GM20431 (cell line): ENCODE data around the gene ZMYM3.

Experiments used
- in situ Hi-C: fragments of 300-500 bp; cut with MseI, MboI; formaldehyde crosslinking; loops from one replicate; pipeline ENCODE4 v1.15.0; 2020; ENCODE audit warnings: low sequenced_read_pairs; ENCODE audit not compliant: unreplicated experiment

Gene ZMYM3

DNA sequence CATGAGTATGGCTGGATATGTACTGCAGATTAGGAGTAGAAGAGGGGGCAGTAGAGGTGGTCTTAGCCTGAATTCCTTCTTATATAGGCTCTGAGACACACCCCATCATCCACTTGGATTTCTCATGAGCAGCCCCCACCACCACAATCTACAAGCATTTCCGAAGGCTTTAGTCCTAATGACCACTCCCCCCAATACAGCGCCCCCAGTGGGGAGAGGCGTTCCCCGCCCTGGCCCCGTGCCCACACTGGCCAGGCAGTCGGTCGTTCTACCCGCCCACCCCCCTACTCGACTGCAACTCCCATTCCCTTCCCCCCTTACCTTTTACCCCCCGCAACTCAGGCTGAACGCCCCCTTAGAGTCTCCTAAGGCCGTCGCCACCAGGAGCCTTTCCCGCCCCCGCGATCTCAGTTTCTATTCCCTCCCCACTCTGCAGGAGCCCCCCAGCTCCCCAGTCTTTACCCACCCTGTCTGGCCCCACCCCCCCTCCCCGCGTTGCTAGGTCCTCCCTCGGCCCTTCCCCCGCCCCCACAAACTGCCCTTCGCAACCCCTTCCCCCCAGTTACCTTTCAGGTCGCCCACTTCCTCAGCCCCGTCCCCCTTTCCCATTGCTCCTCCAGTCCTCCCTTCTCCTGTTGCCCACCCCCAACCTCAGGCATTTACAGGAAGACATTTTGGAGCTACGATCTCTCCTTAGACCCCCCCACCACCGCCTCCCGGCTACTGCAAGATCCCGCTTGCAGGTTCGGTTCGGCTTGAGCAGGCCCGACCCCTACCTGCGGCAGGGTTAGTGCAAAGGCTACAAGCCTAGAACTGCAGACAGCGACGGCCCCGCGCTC lies 468 bp downstream of the ZMYM3 start:
- in situ Hi-C loops: no loop called here

DNA sequence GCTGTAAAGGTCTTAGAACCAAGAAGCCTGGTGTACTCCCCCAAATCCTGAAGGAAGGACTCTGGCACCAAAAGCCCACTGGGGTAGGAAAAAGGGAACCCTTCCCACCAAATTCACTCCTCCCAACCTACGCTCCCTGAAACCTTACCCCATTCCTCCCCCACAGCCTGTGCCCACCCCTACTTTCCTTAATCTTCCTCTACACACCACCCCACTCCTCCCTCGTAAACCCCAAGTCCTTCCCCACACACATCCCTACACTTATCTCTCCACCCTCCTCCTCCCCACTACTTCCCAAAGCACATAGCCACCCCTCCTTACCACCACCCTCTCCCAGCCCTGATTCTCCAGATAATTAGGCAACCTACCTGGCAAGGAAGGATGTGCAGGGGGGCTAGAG lies 1.7 kb downstream of the ZMYM3 start:
- in situ Hi-C loops: no loop called here

DNA sequence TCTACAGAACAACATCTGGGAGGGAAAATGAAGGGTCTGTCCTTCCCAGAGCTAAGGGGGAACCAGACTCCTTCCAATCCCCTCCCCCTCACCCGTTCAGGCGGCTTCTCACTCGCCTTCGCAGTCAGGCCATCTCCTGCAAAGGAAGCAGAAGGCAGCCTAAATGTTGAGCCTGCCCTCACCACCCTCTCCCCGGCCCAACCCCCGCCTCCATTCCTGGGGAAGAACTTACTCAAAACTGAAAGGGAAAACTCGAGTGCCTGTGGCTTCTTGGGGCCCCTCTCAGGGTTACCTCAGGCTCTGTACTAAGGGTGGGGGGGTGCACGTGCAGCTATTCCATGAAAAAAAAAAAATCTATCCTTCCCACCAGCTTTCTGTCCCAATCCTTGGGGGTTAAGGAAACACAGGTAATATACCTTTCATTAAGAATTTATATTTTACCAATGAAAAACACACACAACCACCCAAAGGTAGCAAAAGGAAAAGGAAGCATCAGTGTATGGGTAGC lies 2.4 kb downstream of the ZMYM3 start:
- in situ Hi-C loops: no loop called here

DNA sequence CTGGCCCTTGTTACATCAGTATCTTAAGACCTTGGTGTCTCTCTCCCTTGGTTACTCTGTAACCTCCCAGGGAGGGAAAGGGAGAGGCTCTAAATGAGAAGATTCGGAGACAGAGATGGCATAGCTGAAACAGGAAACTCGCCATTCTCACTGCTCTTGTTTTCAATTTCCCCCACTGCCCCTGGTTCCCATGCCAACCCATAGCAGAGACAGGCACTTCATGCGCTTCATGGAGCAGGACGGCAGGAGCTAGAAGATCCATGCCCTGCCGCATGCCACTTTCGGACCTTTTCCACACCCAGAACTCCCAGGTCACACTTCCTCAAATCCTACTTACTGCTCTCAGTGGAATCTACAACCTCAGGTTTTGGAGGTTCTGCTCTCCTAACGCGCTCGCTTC lies 3.1 kb downstream of the ZMYM3 start:
- in situ Hi-C loops: no loop called here

DNA sequence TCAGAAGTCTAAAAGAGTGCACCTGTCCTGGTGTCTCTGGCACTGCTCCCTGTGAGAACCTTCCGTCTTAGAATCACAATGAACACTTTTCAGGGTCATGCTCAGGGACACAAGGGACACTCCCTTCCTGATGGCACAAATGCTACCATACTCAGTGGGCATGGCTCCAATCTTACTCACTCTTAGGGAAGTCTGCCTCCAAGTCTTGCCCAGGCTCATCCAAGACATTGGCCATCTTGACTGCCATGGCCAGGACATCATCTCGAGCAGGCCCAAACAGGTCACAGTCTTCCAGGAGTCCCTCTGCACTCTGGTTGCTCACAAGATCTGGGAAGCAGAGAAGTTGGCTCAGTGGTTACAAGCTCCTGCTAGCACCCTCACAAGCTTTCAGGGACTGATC lies 8.8 kb downstream of the ZMYM3 start:
- in situ Hi-C loops: no loop called here

DNA sequence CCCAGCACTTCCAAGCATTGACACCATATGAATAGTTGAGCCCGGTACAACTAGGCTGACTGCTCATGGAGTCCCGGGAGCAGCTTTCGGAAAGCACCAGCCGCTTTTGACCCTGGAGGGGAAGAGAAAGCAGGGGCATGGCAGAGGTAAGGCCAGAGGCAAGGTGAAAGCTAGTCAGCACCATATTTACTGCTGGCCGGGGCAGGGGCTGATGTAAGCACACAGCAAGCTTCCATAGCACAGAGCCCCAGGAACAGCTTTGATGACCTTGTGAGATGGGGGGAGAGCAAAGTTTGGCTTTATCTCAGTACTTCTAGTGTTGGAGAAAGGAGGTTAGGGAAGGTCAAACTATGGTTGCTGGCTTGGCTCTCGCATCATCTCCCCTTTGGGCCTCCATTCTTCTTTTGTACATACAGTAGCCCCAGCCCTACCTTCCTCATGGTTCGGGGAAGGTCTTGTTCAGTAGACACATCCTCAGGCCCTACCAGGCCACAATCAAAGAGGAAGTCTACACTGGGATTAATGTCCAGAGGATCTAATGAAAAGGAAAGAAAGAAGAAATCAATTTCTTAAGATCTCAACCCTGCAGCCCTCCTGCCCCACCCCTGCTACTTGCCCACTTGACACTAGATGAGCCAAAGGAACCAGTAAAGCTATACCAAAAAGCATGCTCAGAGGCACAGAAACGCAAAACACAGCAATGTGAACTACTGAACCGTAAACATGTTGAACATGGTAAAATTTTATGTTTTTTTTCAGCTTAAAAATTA lies 9.4 kb downstream of the ZMYM3 start:
- in situ Hi-C loops: no loop called here

DNA sequence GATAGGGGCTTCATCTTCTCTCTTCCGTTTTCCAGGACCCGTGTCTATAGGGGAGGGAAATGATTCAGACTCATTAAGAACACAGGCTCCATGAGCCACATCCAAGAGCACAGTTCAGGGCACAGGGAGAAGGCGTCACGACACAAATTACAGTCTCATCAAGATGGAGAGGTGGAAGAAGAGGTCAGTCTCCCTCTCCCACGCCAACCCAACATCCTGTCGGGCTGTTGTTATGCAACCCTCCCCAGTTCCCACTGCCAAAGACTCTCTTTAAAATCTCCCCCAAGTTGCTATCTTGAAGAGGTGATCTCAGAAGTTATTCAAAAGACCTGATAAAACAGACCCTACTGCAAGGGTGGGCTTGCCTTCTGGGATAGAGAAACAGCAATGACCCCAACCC lies 12.6 kb downstream of the ZMYM3 start:
- in situ Hi-C loops: no loop called here

DNA sequence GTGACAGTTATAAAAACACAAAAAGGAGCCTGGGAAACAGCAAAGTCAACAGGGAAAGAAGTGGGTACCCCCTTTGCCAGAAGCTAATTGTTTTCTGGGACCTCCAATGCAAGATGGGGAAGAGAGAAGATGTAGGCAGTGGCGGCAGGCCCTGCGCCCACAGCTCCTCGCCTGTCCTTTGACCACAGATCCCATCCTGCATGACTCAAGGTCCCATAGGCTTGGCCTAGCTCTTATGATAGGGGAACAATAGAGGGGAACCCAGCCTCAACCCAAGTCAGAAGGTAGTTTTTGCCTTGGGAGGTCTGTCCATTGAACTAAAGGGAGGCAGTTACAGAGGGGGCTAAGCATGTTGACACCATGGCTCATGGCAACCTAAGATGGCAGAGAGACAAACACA lies 14.2 kb downstream of the ZMYM3 start:
- in situ Hi-C loops: no loop called here

DNA sequence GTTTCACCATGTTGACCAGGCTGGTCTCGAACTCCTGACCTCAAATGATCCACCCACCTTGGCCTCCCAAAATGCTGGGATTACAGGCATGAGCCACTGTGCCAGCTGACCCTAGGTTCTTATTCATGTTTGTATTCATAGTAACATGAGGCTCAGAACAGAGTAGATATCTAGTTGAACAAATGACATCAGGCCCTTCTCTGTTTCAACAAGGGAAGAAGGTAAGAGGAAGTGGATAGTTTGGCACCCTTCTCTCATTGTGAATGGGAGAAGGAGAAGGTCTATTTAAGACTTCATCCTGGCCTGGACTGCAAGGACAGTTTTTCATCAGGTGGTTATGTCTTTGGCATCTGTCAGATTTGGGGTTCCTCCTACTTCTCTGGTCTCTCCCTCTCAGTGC lies 17.1 kb downstream of the ZMYM3 start:
- in situ Hi-C loops: no loop called here

DNA sequence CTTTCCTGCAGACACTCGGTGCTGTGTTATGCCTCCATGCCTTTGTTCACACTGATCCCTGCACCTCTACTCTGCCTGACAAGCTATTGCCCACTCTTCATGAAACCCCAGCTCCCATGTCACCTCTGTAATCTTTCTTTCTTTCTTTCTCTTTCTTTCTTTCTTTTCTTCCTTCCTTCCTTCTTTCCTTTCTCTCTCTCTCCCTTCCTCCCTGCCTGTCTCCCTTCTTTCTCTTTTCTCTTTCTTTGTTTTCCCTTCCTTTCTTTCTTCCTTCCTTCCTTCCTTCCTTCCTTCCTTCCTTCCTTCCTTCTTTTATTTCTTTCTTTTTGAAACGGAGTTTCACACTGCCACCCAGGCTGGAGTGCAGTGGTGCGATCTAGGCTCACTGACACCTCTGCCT lies 18.5 kb downstream of the ZMYM3 start:
- in situ Hi-C loops: no loop called here

DNA sequence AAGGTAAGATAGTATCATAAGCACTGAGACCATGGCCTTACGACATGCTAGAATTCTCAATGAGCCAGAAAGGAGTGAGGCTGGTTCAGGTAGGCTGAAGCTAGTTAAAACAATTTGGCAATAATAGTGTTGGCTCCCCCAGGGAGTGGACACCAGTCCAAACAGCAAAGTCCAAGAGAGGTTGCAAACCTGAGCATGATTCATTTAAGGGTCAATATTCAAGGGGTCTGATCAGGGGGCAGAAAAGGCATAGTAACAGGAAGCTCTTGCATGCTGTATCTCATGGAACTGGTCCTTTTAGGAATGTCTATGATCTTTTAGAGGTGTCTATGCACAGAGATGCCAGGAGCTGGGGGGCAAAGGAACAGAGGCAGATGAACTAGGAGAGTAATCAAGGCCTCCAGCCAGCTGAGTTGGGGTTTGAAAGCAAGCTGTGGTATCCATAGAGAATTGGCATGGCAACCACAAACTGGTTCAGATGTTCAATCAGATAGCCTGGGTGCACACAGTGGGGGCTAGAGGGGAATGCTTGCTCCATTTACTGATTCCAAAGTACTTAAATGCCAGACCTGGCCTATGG lies 25.8 kb downstream of the ZMYM3 start:
- in situ Hi-C loops: no loop called here

DNA sequence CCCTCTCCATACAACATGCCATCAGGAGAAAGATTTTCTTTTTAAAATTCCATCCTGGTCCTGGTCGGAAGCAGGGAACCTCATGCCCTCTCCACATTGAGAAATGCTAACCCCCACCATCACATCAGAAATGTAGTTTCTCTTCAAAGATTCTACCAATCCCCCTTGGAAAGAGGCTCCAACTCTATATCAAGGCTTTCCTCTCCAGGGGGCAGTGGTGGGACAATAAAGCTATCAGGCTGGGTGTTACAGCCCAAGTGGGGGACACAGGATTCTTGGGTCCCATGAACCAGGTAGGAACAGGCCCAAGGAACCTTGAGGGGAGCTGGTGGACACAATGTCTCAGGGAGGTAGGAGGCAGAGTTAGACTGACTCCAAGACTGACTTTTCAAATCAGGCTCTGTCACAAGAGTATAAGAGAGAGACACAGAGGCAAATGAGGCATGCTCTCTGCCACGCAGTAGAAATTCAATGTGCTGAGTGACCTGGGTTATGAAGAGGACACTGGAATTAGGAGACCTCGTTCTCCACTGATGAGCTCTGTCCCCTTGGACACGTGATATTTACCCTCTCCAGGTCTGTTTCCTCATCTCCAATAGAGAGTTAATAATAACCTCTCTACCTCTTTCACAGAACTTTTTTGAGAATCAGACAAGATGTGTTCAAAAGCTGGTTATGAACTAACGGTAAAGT lies 26.4 kb downstream of the ZMYM3 start:
- in situ Hi-C loops: no loop called here

DNA sequence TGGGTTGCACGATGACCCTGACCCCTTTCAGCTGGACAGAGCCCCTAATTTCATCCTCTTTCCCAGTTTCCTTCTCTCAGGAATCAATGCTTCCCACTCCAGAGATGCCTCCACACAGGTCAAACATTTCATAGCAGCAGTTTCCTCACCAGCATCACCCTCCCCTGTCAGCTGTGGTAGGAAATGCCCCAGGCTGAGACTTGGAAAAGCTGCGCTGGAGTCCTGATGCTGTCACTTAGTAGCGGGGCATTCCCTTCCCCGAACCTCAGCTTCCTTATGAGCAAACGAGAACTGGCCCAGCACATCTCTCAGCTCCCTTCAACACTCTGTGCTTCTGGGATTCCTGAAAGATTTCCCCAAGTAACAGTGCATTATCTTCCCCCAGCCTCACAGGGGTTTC lies 28.3 kb downstream of the ZMYM3 start:
- in situ Hi-C loops: no loop called here

DNA sequence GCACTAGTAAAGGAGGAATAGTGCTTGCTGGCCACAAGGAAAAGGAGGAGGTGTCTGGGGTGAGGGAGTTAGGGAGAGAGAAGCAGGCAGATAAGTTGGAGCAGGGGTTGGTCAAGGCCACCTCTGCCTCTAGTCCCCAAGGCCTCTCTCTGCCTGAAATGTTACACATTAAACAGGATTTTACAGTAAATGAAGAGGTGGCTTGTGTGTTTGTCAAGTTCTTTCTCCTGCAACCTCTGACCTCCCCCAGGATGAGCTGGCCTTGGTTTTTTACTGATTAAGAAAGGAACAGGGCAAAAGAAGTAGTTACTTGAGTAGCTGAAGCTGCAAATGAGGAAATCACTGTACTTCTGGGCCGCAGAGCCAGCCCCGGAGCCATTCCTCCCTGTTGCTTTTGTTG lies 28.9 kb downstream of the ZMYM3 start:
- in situ Hi-C loops: no loop called here

DNA sequence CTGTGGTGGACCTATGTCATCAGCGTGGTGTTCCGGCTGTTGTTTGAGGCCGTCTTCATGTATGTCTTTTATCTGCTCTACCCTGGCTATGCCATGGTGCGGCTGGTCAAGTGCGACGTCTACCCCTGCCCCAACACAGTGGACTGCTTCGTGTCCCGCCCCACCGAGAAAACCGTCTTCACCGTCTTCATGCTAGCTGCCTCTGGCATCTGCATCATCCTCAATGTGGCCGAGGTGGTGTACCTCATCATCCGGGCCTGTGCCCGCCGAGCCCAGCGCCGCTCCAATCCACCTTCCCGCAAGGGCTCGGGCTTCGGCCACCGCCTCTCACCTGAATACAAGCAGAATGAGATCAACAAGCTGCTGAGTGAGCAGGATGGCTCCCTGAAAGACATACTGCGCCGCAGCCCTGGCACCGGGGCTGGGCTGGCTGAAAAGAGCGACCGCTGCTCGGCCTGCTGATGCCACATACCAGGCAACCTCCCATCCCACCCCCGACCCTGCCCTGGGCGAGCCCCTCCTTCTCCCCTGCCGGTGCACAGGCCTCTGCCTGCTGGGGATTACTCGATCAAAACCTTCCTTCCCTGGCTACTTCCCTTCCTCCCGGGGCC lies 29.7 kb downstream of the ZMYM3 start:
- in situ Hi-C loops: no loop called here

DNA sequence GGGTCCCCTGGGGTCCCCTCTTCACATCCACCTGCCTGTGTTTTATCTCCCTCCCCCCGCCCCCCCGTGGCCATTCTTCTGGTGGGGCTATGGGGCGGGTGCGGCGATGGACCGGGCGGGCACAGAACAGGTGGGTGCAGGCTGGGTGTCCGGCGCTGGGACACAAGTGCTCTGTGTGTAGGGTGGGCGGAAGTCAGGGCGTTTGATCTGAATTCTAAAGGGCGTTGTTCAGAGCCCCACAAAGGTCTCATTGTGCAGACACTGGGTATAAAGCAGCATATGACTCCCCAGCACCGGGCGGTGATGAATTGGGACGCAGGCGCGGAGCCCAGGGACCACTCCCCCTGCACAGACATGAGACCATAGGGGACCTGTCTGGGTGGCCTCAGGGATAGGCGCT lies 31.0 kb downstream of the ZMYM3 start, which contains the start of gene GJB1:
Gene GJB1, plus strand, starts transcription at position 296 of the 400 bp plus-strand sequence. CDS start 484 bp downstream, outside the sequence.
- in situ Hi-C loops: no loop called here

DNA sequence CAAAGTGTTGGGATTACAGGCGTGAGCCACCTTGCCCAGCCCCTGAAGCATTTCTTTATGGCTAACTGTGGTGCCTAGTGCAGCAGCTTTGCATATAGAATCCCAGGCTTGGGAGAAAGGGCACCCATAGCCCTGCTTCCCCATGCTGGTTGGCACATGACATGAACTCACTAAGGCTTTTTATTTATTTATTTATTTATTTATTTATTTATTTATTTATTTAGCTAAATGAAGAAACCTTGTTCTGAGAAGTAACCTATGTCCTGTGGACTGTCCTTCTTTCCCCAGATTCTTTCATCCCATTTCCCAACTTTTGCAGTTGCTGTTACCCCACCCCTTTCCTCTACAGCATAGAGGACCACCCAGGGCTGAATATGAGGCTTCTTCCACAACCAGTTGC lies 32.8 kb downstream of the ZMYM3 start:
- in situ Hi-C loops: no loop called here

DNA sequence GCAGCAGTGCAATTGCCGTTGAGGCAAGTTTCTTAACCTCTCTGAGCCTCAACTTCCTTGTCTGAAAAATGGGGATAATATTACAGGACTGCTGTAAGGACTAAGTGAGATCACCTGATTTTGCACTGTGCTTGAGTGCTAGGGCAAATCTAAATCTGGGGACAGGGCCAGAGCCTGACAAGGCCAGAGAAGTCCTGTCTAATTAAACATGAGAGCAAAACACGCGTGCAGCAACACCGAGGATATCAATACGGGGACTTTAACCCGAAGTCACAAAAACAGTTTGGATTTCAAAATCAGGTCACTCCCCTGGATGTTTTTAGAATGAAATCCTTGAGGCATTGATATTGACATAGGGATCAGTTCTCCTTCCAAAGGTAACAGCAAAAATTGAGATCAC lies 36.6 kb downstream of the ZMYM3 start:
- in situ Hi-C loops: no loop called here

DNA sequence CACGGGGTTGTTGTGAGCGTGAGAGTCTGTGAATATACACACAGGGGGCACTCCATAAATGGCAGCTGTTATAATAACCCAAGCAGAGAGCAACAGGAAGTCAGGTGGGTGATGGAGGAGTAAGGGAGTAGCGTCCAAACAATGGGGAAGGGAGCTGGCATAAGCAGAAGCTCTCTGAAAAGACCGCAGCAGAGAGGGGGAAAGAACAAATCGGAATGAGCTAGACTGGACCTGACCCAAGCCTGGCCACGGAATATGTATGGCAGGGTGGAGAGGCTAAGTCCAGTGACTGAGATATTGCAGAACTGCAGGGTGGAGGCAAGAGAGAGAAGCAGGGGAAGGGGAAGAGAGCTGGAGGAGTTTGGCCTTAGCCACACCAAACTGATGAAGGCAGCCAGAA lies 37.5 kb downstream of the ZMYM3 start:
- in situ Hi-C loops: no loop called here

DNA sequence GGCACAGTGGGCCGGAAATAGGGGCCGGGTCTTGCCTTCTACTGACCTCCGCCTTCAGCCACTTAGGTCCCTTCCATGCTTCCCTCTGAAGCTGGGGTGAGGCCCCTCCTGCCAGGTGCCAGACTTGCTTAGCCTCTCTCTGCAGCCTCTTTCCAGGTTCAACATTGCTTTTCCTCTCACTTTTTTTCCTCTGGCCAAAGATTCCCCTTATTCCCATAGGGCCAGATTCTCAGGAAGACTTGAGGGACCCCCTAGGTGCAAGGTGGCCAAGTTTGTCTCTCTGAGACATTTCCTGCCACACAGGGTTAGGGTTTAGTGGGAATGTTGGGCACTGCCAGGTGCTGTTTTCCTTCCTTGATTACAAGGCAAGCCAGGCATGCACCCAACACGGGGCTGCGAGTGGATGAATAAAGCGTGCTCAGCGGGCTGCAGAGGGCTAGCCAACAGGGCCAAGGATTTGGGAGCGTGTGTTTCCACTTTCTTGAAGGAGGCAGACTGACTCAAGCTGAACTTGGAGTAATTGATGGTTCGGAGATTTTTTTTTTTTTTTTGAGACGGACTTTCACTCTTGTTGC lies 38.5 kb downstream of the ZMYM3 start:
- in situ Hi-C loops: no loop called here
